Measurements from ENCODE around the gene ZSWIM7.

ZSWIM7 gene

GRCh38 chr17:15935891-15936290, 63.6 kb downstream of the ZSWIM7 start:
- in situ Hi-C loops (cut with HindIII; ENCODE audit: low sequenced_read_pairs): no loop called here

DNA sequence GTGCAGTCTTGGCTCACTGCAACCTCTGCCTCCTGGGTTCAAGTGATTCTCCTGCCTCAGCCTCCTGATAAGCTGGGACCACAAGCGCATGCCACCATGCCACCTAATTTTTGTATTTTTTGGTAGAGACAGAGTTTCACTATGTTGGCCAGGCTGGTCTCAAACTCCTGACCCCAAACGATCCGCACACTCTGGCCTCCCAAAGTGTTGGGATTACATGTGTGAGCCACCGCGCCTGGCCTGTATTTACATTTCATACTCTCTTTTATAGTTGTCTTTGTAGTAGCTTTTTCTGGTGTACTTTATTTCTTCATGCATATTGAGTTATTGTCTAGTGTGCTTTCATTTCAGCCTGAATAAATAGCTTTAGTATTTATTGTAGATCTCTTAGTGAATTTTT, 64.6 kb downstream of the ZSWIM7 start:
- in situ Hi-C loops (cut with HindIII; ENCODE audit: low sequenced_read_pairs): no loop called here

DNA sequence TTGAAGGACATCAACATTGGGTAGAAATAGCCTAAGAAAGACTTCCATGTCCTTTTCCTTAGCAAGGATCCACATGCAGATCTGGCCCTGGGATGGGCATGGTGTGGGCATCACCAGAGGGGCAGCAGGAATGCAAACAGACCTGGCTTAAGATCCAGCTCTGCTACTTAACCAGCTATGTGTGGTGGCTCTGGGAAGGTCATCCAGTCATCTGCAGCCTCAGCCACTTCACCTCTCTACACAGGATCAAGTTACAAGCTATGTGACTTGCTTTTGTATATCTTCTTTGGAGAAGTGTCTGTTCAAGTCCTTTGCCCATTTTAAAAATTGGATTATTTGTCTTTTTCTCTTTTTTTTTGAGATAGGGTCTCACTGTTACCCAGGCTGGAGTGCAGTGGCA, 68.1 kb downstream of the ZSWIM7 start:
- in situ Hi-C loops (cut with HindIII; ENCODE audit: low sequenced_read_pairs): no loop called here

DNA sequence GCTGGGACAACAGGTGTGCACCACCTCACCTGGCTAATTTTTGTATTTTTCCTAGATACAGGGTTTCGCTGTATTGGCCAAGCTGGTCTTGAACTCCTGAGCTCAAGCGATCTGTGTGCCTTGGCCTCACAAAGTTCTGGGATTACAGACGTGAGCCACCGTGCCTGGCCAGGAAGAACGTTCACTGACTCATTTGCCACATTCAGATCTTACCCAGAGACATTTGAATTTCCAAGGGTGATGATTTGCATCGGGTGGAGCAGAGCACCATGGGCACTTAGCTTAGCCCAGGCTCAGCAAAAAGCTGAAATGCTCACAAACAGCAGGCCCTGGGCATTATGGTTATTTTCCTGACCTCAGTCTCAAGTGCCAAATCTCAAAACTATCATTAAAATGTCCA, 69.1 kb downstream of the ZSWIM7 start:
- in situ Hi-C loops (cut with HindIII; ENCODE audit: low sequenced_read_pairs): no loop called here

DNA sequence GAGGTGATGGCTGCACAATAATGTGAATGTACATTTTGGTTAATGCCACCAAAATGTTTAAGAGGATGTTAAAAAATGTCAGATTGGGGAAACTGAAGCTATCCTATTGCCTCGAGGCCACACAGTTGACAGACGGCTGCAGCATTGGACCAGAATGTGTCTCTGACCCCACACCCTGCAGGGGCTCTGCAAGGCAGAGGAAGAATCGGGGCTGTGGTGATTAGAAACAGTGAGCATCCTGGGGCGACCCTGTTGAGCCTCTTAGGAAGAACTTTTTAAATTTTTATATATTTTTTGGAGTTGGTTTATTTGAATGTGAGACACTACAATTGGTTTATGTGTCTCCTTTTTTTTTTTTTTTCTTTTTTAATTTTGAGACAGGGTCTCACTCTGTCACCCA, 69.6 kb downstream of the ZSWIM7 start:
- in situ Hi-C loops (cut with HindIII; ENCODE audit: low sequenced_read_pairs): no loop called here

- in situ Hi-C loops (cut with HindIII; ENCODE audit: low sequenced_read_pairs): no loop called here
Observed at GRCh38 chr17:15928286-15928785, 71.2 kb downstream of the ZSWIM7 start.
